H9 (cell line): ENCODE results near the gene PLEKHA8. TPM values are rescaled to one million over a fixed set of nuclear protein-coding genes. Genes with fewer than 3 reads are reported as not detected.

Experiments used
- DNase-seq: peaks from one replicate; pipeline ENCODE4 v3.0.0-alpha.2; 2017
- H2AFZ ChIP-seq: one replicate; pipeline ENCODE4 v1.6.1; 2013; ENCODE audit warnings: mild to moderate bottlenecking, low read length, control low read depth, moderate library complexity
- H2AK5ac ChIP-seq: 2 replicates; pipeline ENCODE4 v1.6.1; 2013; ENCODE audit warnings: low read length, control low read depth, mixed read lengths; ENCODE audit not compliant: insufficient read length
- H2BK120ac ChIP-seq: one replicate; pipeline ENCODE4 v1.6.1; 2013; ENCODE audit warnings: low read depth, mild to moderate bottlenecking, low read length, control low read depth, inconsistent platforms; ENCODE audit not compliant: poor library complexity, severe bottlenecking
- H2BK12ac ChIP-seq: 2 replicates; pipeline ENCODE4 v1.6.1; 2013; ENCODE audit warnings: low read length, control low read depth, mixed read lengths, low read depth; ENCODE audit not compliant: insufficient read length
- H2BK15ac ChIP-seq: 2 replicates; pipeline ENCODE4 v1.6.1; 2013; ENCODE audit warnings: low read depth, low read length, control low read depth
- H2BK20ac ChIP-seq: one replicate; pipeline ENCODE4 v1.6.1; 2013; ENCODE audit warnings: low read depth, mild to moderate bottlenecking, low read length, control low read depth, inconsistent platforms; ENCODE audit not compliant: poor library complexity, severe bottlenecking
- H2BK5ac ChIP-seq: 2 replicates; pipeline ENCODE4 v1.6.1; 2013; ENCODE audit warnings: low read length, control low read depth, mixed read lengths; ENCODE audit not compliant: insufficient read length
- H3K14ac ChIP-seq: 2 replicates; pipeline ENCODE4 v1.6.1; 2013; ENCODE audit warnings: low read length, control low read depth; ENCODE audit not compliant: insufficient read depth
- H3K18ac ChIP-seq: 2 replicates; pipeline ENCODE4 v1.6.1; 2013; ENCODE audit warnings: low read depth, mild to moderate bottlenecking, mixed read lengths, low read length, control low read depth; ENCODE audit not compliant: insufficient read length
- H3K23ac ChIP-seq: 2 replicates; pipeline ENCODE4 v1.6.1; 2013; ENCODE audit warnings: low read length, control low read depth, mixed read lengths, low read depth; ENCODE audit not compliant: insufficient read length
- H3K23me2 ChIP-seq: 2 replicates; pipeline ENCODE4 v1.6.1; 2013; ENCODE audit warnings: low read depth, mild to moderate bottlenecking, mixed read lengths, low read length, control low read depth; ENCODE audit not compliant: insufficient read length, poor library complexity, severe bottlenecking
- H3K27ac ChIP-seq: 2 replicates; pipeline ENCODE4 v1.5.1; 2013; ENCODE audit warnings: low read length, control low read depth, mixed read lengths, low read depth; ENCODE audit not compliant: insufficient read length
- H3K27me3 ChIP-seq: 2 replicates; pipeline ENCODE4 v1.6.1; 2013; ENCODE audit warnings: low read length, control low read depth, inconsistent platforms; ENCODE audit not compliant: insufficient read depth
- H3K4ac ChIP-seq: 2 replicates; pipeline ENCODE4 v1.6.1; 2013; ENCODE audit warnings: low read depth, mild to moderate bottlenecking, control low read depth, inconsistent platforms, low read length, moderate library complexity
- H3K4me1 ChIP-seq: 2 replicates; pipeline ENCODE4 v1.6.1; 2013; ENCODE audit warnings: low read length, control low read depth, inconsistent platforms; ENCODE audit not compliant: insufficient read depth
- H3K4me2 ChIP-seq: 2 replicates; pipeline ENCODE4 v1.6.1; 2013; ENCODE audit warnings: low read length, control low read depth, mixed read lengths; ENCODE audit not compliant: insufficient read length, insufficient read depth
- H3K56ac ChIP-seq: 2 replicates; pipeline ENCODE4 v1.6.1; 2013; ENCODE audit warnings: low read depth, mild to moderate bottlenecking, mixed read lengths, low read length, control low read depth; ENCODE audit not compliant: insufficient read length
- H3K79me1 ChIP-seq: 2 replicates; pipeline ENCODE4 v1.6.1; 2013; ENCODE audit warnings: low read depth, mild to moderate bottlenecking, moderate library complexity, low read length, control low read depth, inconsistent platforms; ENCODE audit not compliant: insufficient read depth, poor library complexity, severe bottlenecking
- H3K79me2 ChIP-seq: 2 replicates; pipeline ENCODE4 v1.6.1; 2013; ENCODE audit warnings: low read length, control low read depth, inconsistent platforms; ENCODE audit not compliant: insufficient read depth
- H3K9ac ChIP-seq: 2 replicates; pipeline ENCODE4 v1.6.1; 2013; ENCODE audit warnings: low read length, control low read depth, mixed read lengths; ENCODE audit not compliant: insufficient read length; ENCODE audit errors: extremely low read depth
- H3K9me3 ChIP-seq: one replicate; pipeline ENCODE4 v1.6.1; 2013; ENCODE audit warnings: low read depth, low read length, inconsistent platforms; ENCODE audit not compliant: control insufficient read depth
- H3T11ph ChIP-seq: one replicate; pipeline ENCODE4 v1.6.1; 2013; ENCODE audit warnings: mild to moderate bottlenecking, low read length, control low read depth, inconsistent platforms
- H4K20me1 ChIP-seq: one replicate; pipeline ENCODE4 v1.6.1; 2013; ENCODE audit not compliant: control insufficient read depth, insufficient read length, insufficient read depth
- H4K5ac ChIP-seq: 2 replicates; pipeline ENCODE4 v1.6.1; 2013; ENCODE audit warnings: low read depth, mild to moderate bottlenecking, mixed read lengths, low read length, control low read depth; ENCODE audit not compliant: insufficient read length
- H4K8ac ChIP-seq: replicated peaks from 2 replicates; pipeline ENCODE4 v1.6.1; 2013; ENCODE audit warnings: low read length, control low read depth, mixed read lengths, low read depth; ENCODE audit not compliant: insufficient read length
- H4K91ac ChIP-seq: 2 replicates; pipeline ENCODE4 v1.6.1; 2013; ENCODE audit warnings: low read depth, mild to moderate bottlenecking, moderate library complexity, mixed read lengths, low read length, control low read depth; ENCODE audit not compliant: insufficient read length
- H3K27ac Mint-ChIP-seq, 3 experiments: 2 replicates in 2 of 3; 3 replicates in 1 of 3; pipeline ENCODE4 v1.8.0; 2020 to 2021; ENCODE audit warnings: mixed read lengths in 3 of 3, mild to moderate bottlenecking in 1 of 3, moderate library complexity in 1 of 3
- H3K27me3 Mint-ChIP-seq: 2 replicates; pipeline ENCODE4 v1.8.0; 2021; ENCODE audit warnings: low read depth, mild to moderate bottlenecking, moderate library complexity, mixed read lengths
- H3K36me3 Mint-ChIP-seq, 3 experiments: 2 replicates in 2 of 3; 3 replicates in 1 of 3; pipeline ENCODE4 v1.8.0; 2020 to 2021; ENCODE audit warnings: low read depth in 3 of 3, mixed read lengths in 3 of 3; ENCODE audit not compliant: insufficient read depth in 1 of 3
- H3K4me1 Mint-ChIP-seq, 2 experiments: 2 replicates each; pipeline ENCODE4 v1.8.0; 2020; ENCODE audit warnings: mixed read lengths in 2 of 2
- H3K4me3 Mint-ChIP-seq, 2 experiments: 2 replicates in 1 of 2; 3 replicates in 1 of 2; pipeline ENCODE4 v1.8.0; 2020 to 2021; ENCODE audit warnings: mild to moderate bottlenecking in 2 of 2, mixed read lengths in 2 of 2, moderate library complexity in 1 of 2
- H3K9me3 Mint-ChIP-seq, 2 experiments: 2 replicates in 1 of 2; 3 replicates in 1 of 2; pipeline ENCODE4 v1.8.0; 2020; ENCODE audit warnings: mild to moderate bottlenecking in 2 of 2, mixed read lengths in 2 of 2, moderate library complexity in 1 of 2
- WGBS: extraction: QIAGEN DNeasy Blood & Tissue Kit; methylation state at CpG from one replicate; pipeline ENCODE4 v1.1.7; 2013; ENCODE audit warnings: missing lambda C conversion rate, low lambda C conversion rate, mixed read lengths; ENCODE audit not compliant: insufficient read length; ENCODE audit errors: extremely low coverage; 5-methylcytosine and 5-hydroxymethylcytosine counted together
- total RNA-seq: library from RNA; stranded (reverse); gene quantifications from 2 replicates; pipeline ENCODE4 v1.2.1, GENCODE V29; 2021
- TF ChIP-seq, protein P1 (sequence below): fragments of 200-600 bp; sonication (generic); conservative IDR thresholded peaks from 3 replicates; pipeline ENCODE4 v1.8.0; 2021; ENCODE audit warnings: antibody characterized with exemption, mild to moderate bottlenecking

The PLEKHA8 gene
- total RNA-seq, 1 experiment from 2014 or later: 37.0 TPM

DNA sequence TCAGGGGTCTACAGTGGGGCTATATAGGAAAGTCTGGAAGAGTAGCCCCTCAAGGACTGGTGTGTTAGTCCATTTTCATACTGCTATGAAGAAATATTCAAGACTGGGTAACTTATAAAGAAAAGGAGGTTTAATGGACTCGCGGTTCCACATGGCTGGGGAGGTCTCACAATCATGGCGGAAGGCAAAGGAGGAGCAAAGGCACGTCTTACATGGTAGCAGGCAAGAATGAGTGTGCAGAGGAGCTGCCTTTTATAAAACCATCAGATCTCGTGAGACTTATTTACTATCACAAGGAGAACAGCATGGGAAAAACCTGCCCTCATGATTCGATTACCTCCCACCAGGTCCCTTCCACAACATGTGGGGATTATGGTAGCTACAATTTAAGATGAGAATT, 4.7 kb upstream of the PLEKHA8 start:
- Mint-ChIP-seq H3K36me3 (peaks cover 6 to 13% (median 8%) of the 10 kb centered on the region in 3 experiments; a peak in 6 of 7 replicates), H3K4me1 (peaks cover 25 to 27% of the 10 kb centered on the region in 2 experiments), H3K27ac (no peak overlapping the region), H3K27me3 (no peaks in the 10 kb centered on the region), H3K4me3 (no peak overlapping the region), H3K9me3 (no peaks in the 10 kb centered on the region)
- no peak overlapping the region for H3T11ph ChIP-seq
- no CpG with 5 or more reads among the region's 6 CpGs for WGBS
- H3K56ac ChIP-seq: no peak overlapping the region
- peaks cover 4% of the 10 kb centered on the region; the same call in 1 of the 2 replicates for H3K79me2 ChIP-seq
- TF ChIP-seq, protein P1, sequence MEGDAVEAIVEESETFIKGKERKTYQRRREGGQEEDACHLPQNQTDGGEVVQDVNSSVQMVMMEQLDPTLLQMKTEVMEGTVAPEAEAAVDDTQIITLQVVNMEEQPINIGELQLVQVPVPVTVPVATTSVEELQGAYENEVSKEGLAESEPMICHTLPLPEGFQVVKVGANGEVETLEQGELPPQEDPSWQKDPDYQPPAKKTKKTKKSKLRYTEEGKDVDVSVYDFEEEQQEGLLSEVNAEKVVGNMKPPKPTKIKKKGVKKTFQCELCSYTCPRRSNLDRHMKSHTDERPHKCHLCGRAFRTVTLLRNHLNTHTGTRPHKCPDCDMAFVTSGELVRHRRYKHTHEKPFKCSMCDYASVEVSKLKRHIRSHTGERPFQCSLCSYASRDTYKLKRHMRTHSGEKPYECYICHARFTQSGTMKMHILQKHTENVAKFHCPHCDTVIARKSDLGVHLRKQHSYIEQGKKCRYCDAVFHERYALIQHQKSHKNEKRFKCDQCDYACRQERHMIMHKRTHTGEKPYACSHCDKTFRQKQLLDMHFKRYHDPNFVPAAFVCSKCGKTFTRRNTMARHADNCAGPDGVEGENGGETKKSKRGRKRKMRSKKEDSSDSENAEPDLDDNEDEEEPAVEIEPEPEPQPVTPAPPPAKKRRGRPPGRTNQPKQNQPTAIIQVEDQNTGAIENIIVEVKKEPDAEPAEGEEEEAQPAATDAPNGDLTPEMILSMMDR: no peak
- no peak for DNase-seq
- no peak overlapping the region for H2BK12ac ChIP-seq
- no peaks in the 10 kb centered on the region for H3K79me1 ChIP-seq
- H2AFZ ChIP-seq: no peak overlapping the region
- no peak overlapping the region for H2BK5ac ChIP-seq
- H3K23me2 ChIP-seq: peaks cover 10% of the 10 kb centered on the region
- no peaks in the 10 kb centered on the region; the same call in 1 of the 2 replicates for H3K4me1 ChIP-seq
- no peaks in the 10 kb centered on the region for H3K9me3 ChIP-seq
- H3K18ac ChIP-seq: no peak overlapping the region
- no peak overlapping the region for H2BK120ac ChIP-seq
- H3K27me3 ChIP-seq: no peaks in the 10 kb centered on the region
- H2BK20ac ChIP-seq: no peak overlapping the region
- no peak overlapping the region for H3K23ac ChIP-seq
- H4K91ac ChIP-seq: no peak overlapping the region
- no peaks in the 10 kb centered on the region for H4K20me1 ChIP-seq
- H4K8ac ChIP-seq: no peak overlapping the region
- no peak overlapping the region for H3K4ac ChIP-seq
- H3K27ac ChIP-seq: no peak overlapping the region
- no peak overlapping the region for H3K14ac ChIP-seq
- H2BK15ac ChIP-seq: no peak overlapping the region
- no peak overlapping the region for H3K4me2 ChIP-seq
- no peak overlapping the region for H3K9ac ChIP-seq
- no peak overlapping the region for H4K5ac ChIP-seq
- no peak overlapping the region for H2AK5ac ChIP-seq
